HG03521 (cell line): ENCODE measurements around the gene TDRD10.

Experiments
- ATAC-seq: cut with Tn5 transposase; IDR thresholded peaks from one replicate; pipeline ENCODE4 v1.9.1; 2021; ENCODE audit warnings: mild to moderate bottlenecking, moderate library complexity; ENCODE audit not compliant: unreplicated experiment

The TDRD10 gene

DNA sequence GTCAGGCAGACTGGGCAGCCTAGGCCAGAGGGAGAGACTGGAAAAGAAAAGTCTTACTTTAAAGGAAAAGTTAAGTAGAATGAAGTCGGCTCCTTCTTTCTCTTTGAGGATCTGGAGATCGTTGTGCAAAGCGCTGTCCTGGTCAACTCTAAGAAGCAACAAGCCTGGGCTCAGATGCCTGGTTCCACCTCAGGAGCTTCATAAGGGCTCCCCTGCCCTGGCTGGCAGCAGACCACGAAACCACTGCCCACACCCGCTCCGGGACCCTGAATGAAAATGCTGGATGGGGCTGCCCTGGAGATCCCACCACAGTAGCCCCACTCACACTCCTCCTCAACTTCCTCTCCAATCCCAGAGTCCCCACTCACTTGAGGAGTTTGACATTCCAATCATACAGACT is 50.0 kb downstream of the TDRD10 start:
- no peak for ATAC-seq

DNA sequence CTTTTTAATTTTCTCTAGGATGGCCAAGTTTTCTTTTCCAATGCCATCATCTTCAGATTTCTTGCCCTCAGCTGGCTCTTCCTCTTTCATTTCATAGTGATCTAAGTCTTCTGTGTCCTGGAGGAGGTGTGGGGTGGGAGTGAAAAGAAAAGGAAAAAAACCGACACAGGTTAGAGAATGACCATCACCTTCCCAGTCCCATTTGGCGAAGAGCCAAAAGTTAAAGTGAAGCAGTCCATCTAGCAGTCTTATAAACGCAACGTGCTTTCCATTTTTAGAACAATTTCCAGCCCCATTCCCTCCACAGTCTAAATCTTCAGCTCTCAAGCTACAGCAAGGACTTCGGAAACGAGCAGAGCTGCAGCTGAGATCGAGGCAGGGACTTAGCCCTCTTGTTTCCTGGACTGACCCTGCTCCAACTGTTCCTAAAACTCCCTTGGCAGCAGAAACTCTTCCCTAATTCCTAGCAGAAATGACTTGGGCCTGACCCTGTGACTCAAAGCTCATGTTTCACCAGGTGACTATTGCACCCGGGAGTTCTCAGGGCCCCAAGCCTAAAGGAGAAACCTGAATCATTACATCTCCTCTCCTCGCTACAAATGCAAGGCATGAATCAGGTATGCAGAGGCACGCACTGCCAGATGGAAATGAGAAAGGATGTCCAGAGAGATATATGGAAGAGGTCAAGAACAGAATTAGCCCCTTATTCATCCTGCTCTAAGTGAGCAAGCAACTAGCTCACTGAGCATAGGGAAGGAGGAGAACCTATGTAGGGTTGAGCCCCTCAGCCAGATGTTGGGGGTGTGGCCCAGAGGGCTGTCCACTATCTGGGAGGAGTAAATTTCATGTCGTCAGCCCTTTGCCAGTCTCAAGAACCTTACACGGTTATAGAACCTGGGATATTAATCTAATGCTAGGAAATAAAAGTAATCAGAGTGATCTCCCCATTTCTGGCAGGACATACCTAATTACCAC is 51.3 kb downstream of the TDRD10 start:
- ATAC-seq = no peak

DNA sequence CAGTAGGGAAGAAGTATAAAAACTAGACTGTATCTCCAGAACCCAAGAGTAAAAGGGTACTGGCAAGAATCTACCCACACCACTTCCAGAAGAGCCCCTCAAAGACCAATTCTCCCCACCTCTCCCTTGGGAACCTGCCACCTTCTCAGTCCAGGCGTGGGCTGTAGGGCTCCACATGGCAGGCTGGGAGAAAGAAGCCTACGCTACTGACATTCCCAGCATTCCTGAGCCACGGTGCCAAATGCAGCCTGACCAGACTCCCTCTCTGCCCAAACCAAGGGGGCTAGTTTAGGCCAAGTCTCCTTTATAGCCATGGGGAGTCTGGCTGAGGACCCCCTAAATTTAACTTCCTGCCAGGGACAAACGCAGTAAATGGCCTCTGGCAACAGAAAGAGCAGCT is 54.4 kb downstream of the TDRD10 start:
- no peak for ATAC-seq

DNA sequence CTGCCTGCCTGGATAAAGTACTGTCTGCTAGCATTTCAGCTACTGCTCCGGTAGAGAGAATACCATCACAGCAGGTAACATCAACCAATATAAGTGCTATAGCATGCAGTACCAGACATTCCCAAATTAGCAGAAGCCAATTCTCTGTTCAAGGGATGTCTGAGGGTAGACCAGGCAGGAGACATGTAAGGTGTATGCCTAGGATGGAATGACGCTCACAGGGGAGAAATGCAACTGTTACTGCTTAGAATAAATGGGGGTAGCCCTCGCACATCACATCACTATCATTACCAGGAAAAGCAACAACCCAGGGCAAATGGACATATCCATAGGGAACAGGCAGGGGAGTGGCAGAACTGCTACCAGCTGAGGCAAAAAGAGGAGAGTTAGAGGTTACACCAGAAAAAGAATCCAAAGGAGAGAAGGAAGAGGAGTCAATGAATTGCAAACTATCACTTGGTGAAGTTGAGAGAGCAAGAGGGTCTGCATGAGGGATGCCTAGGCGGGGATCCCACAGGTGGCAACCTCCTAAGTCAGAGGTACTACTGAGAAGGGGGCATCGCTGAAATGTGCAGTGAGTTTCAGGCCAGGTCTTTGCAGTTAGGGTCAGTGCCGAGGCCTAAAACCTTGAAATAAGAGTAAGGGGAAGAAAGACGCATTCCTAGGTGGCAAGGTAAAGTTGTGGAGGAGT is 55.4 kb downstream of the TDRD10 start:
- ATAC-seq = no peak

DNA sequence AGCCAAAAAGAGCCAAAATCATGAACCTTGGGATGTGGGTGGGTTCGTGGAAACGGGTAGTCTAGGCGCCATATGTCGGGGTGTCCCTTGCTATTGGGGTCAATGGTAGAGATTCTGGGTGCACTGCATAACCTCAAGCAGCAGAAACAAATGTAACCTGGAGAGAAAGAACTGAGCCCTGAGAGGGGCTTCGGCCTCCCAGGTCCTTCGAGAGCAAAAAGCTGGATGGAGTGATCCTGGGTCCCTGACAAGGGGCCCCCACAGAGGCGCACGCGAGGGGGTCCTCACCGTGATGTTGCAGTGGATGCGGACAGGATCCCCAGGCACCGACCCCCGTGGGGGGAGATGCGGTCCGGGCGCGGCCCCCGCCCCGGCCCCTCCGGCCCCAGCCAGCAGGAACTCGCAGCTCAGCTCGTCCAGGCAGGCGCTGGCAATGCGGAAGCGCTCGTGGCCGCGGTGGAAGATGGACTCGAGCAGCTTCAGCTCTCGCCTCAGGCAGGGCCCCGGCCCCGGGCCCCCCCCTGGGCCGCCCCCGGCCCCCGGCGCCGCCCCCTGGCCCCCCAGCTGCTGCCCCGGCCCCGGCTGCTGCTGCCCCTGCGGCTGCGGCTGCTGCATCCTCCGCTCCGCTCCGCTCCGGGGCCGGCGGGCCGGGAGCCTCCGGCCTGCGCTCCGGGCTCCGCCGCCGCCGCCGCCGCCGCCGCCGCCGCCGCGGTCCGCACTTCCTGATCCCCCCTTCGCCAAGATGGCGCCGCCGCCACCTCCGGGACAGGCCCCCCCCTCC is 56.1 kb downstream of the TDRD10 start, which contains the start of gene UBE2Q1:
Gene UBE2Q1, minus strand, starts transcription at position 724 of the 781 bp plus-strand sequence. Its CDS starts 109 bp downstream, at position 615.
- peak; percentile 17 for ATAC-seq

DNA sequence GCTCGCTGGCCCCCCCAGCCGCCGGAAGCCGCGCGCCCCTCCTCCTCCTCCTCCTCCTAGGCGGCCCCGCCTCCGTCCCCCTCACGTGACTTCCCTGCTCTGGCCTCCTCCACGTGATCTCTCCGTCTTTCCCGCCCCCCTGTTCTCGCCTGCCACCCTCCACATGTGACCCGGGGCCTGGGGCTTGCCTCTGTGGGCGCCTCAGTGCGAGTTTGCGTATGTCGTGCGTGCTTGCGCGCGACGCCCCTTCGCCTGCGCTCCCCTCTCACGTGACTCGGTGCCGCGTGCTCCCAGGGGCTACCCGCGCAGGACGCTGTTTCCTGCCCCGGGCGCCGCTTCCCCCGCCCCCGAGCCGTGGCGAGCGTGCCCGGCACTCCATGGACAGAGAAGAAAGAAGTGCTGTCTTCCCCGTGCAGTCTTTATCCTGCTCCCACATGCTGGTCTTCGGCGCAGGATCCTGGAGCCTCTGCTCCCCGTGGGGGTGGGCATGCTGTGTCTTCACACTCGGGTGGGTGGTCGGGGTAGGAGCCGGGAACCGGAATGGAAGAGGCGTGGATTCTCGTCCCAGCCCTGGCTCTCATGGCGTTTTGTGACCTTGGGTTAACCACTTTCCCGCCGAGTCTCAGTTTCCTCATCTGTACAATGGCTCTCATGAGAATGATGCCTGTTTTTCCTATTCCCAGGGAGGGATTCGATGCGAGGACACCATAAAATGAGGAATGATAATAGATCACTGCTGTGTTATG is 56.9 kb downstream of the TDRD10 start:
- peak; percentile 86 for ATAC-seq

DNA sequence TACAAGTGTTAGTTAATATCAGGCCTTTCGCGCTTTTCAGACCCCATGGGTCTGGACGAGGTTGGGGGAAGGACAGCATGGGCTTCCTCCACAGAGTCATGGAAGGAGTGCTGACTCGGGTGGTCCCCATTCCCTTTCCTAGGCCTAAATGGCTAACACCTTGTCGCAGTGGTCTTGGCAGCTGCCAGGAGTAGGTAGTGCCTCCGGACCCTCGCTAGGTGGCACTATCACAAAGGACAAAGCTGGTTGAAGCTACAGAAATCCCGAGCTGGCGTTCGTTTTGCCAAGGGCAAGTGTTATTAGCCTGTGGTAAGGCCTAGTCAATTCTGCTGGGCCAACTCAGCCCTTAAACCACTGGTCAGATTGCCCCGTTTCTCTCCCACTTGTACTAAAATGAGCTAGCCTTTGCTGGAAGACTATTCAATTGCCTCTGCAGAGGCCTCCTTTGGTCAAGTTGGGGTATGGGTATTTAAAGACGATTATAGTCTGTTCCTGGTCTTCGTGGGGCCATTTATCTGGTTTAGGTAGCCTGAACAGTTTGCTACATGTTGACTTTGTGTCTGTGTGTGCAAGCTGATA is 57.5 kb downstream of the TDRD10 start:
- peak; percentile 21 for ATAC-seq

DNA sequence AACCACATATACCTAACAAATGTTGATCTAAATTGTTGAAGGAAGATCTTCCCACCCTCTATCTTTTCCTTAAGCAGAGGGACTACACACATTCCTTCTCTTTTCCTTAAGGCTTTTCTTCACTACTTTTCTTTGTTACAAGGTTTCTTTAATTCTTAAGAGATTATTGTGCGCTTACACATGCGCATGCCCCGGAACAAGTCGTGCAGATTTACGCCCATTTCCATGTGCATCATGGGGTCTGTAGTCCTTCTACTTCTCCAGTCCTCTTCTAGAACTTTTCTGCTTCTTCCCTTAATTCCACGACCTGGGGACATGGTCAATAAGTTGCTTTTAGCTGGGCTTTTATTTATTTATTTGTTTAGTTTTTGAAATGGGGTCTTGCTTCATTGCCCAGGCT is 63.9 kb downstream of the TDRD10 start:
- ATAC-seq = no peak

DNA sequence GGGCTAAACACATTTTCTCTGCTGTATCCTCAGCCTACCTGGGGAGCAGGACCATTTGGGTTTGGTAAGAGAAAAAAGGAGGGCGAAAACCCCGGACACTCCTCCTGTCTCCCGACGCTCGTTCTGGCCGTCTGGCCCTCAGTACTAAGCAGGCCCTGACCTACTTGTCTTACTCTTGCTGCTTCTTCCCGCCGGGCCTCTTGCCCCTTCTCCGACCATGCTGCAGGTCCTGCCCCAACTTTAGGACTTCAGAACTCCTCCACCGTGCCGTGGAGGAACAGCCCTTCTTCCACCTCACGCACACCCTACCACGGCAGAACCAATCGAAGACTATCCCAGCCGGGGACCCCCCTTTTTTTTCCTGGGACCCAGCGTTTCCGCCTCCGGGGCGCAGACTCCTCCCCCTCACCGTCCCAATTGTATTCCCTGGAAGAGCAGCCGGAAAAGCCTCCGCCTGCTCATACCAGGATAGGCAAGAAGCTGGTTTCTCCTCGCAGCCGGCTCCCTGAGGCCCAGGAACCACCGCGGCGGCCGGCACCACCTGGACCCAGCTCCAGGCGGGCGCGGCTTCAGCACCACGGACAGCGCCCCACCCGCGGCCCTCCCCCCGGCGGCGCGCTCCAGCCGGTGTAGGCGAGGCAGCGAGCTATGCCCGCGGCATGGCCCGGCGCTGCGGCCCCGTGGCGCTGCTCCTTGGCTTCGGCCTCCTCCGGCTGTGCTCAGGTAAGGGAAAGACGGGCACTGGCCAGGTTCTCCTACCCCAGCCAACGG is 65.6 kb downstream of the TDRD10 start, which contains the start of gene CHRNB2:
Gene CHRNB2, plus strand, starts transcription at position 393 of the 771 bp plus-strand sequence. Its CDS starts 267 bp downstream, at position 660.
- ATAC-seq = peak; percentile 65

DNA sequence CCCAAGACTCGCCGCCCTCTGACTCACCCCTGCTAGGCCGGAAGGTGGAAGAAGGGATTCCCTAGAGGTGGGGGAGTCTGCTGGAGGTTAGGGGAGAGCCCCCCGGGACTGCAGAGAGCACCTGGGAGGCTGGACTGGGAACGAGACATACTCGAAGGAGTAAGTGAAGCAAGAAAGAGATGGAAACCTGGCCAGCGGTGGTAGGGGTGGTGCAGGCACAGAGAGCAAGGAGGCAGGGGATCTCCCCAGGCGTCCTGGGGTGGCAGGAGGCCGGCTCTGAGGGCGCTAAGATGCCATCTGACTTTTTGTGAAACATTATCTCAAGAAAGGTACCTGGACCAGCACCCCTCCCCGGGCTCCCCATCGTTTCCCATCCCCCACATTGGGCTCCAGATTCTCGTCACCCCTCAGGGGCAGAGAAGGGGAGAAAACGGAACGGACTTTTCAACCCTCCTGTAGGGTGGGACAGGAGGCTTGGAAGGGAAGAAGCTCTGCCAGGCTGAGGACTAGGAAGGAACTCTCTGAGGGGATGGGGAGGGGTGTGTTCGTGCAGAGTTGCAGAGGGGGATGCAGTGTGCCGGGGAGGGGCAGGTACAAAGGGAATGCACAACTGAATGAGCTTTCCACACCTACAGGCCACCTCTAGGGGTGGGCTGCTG is 66.3 kb downstream of the TDRD10 start:
- no peak for ATAC-seq

DNA sequence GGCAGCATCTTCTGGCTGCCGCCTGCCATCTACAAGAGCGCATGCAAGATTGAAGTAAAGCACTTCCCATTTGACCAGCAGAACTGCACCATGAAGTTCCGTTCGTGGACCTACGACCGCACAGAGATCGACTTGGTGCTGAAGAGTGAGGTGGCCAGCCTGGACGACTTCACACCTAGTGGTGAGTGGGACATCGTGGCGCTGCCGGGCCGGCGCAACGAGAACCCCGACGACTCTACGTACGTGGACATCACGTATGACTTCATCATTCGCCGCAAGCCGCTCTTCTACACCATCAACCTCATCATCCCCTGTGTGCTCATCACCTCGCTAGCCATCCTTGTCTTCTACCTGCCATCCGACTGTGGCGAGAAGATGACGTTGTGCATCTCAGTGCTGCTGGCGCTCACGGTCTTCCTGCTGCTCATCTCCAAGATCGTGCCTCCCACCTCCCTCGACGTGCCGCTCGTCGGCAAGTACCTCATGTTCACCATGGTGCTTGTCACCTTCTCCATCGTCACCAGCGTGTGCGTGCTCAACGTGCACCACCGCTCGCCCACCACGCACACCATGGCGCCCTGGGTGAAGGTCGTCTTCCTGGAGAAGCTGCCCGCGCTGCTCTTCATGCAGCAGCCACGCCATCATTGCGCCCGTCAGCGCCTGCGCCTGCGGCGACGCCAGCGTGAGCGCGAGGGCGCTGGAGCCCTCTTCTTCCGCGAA is 69.4 kb downstream of the TDRD10 start:
- no peak for ATAC-seq

DNA sequence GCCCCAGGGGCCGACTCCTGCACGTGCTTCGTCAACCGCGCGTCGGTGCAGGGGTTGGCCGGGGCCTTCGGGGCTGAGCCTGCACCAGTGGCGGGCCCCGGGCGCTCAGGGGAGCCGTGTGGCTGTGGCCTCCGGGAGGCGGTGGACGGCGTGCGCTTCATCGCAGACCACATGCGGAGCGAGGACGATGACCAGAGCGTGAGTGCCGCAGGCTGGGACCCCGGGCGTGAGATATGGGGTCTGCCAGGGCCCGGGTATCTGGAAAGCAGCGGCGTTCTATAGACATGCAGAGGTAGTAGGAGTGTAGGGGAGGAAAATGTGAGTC is 69.9 kb downstream of the TDRD10 start:
- no peak for ATAC-seq

DNA sequence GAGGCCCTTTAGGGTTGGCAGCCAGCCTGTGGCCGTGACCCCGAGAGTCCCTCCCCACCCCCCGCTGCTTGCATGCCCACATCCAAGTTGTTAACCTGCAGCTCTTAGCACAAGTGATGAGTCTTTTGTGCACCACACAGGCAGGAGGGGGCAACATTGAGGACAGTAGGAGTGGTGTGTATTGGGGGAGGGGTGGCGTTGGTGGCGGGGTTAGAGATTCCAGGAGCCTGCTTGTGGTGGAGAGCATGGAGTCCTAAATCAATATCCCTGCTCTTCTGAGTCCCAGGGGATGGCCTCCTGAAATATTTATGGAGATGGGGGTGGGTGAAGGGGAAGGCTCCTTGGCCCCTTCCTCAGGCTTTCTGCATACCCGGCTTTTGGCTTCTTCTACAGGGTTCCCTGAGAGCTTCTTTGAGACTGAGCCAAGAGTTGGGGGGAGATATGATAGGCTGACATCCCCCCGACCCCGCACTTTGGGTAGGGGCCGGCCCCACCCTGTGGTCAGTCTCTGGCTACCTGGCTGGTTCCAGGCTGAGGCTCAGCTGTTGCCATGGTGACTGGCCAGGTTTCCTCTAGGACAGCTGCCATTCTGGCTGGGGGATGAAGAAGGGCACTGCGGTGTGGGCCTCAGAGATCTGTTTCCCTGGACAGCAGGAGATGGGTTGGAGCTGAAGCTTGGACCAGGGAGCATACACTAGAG is 70.6 kb downstream of the TDRD10 start:
- no peak for ATAC-seq

DNA sequence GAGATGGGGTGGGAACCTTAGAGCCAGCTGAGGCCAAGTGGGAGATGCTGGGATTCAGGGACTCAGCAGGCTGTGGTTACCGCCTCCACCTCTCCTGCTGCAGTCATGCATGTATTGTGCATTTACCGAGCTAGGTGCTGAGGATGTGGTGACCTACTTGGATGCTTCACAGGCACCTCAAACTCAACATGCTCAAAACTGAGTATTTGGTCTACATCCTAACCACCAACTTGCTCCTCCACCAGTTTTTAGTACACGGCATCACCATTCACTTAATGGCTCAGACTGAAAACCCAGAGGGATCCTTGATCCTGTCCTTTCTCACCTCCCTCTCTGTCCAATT is 71.1 kb downstream of the TDRD10 start:
- ATAC-seq = no peak

DNA sequence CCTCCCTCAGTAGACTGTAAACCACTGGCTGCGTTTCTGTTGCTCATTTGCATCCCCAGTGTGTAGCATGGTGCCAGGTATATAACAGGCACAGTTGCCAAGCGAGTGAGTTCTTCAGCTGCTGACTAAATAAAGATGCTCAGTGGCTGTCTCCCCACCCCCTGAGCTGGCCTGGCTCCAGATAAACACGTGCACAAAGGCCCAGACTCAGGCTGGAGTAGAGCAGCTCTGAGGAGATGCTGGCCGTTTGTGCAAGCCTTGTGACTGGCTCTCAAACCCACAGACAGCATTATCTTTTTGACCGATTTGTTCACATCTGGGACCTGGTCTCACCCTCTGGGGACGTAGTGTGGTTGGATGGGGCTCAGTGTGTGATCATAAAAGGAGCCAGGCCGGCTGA is 72.7 kb downstream of the TDRD10 start:
- no peak for ATAC-seq

DNA sequence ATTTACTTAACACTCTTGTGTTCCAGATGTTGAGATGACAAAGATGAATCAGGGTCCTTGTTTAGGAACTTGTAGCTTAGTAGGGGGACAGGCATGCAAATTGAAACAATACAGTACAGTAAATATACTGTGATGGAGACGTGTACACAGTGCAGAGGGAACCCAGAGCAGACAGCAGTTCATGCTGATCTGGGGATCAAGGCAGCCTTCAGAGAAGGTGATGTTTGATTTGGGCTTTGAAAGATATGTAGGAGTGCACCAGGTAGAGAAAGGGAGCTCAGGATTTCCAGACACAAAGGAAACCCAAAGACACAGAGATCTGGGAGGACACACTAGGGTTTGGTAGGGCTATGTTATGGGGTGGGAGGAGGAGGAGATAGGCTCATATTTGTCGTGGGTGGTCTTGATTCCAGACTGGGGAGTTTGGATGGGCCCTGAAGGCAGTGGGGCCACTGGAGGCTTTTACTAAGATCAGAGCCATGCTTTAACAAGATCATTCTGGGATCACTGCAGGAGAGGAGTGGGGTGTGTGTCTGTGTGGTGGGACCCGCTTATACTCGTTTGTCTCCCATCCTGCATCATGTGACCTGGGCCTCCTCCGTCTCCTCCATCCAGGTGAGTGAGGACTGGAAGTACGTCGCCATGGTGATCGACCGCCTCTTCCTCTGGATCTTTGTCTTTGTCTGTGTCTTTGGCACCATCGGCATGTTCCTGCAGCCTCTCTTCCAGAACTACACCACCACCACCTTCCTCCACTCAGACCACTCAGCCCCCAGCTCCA is 73.3 kb downstream of the TDRD10 start:
- ATAC-seq = no peak
